Measurements from ENCODE around the gene SPDEF.

SPDEF gene

GRCh38 chr6:34525431-34526175 lies 30.5 kb downstream of the SPDEF start:
- no peak for DNase-seq

GRCh38 chr6:34524971-34525370 lies 31.2 kb downstream of the SPDEF start:
- DNase-seq, result no peak

GRCh38 chr6:34524499-34524898 lies 31.6 kb downstream of the SPDEF start:
- DNase-seq, result no peak

DNA sequence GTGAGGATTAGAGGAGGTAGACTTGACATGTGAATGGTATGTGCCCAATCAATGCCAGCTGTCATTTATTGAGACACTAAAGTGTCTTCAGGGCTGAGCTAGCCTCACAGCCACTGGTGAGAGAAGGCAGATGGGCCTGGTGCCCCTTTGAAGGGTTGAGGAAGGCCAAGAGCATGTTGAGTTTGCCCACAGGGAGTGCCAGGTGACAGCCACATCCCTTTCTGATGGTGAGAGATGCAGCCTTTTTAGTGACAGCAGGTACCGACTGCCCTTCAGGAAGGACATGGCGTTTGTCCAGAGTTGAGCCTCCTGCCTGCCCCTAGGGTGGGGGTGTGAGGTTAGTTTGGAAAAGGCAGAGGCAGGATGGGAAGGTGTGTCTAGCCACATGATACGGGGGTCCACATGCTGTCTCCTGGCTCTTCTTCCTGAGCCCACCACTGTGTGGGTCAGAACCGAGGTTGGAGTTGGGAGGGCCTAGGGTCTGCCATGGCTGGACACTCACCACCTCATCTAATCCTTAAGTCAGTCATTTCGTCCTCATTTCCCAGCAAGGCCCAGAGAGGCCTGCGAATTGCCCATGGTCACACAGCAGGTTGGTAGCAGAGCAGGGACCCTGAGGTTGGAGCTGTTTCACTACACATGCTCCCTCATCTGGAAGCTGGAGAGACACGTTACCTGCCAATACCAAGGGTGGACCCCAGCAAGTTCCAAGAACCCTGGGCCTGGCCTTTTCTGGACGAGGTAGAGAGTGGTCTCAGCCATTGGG lies 32.5 kb downstream of the SPDEF start:
- no peak for DNase-seq

- no peak for DNase-seq
Observed at GRCh38 chr6:34522761-34523160, 33.4 kb downstream of the SPDEF start.

- no peak for DNase-seq
Observed at GRCh38 chr6:34521463-34522285, 34.5 kb downstream of the SPDEF start.

DNA sequence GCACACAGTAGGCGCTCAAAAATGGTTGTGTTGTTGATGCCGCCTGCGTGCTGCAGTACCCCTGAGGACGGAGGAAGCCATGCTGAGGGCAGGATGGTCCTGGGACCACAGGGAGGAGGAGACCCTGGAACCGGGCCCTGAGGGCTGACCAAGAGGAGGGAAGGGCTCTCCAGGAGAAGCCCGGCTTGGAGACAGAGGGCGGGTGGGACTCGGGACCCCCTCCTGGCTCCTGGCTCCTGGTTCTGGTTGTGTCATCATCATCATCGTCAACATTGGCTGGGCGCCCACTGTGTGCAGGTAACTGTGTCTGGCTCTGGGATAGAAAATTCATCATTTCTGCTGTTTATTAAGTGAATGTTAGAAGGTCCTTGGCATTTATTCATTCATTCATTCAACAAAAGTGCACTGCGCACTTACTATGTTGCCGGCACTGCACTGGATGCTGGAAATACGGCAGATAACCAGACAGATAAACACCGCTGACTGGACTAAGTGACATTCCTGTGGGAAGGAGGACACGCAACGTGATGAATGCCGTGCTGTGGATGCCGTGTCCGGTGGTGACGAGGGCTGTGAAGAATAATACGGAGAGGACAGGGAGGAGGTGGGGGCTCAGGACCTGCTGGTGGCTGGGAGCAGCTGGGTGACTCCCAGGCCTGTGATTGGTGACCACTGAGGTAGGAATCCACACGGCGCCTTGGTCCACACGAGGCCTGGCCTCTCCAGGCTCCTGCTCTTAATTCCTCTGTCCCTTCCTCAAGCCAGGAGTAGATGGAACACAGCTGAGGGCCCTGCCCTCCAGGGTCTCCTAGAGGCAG lies 35.3 kb downstream of the SPDEF start:
- DNase-seq, result no peak

GRCh38 chr6:34519971-34520644 lies 36.0 kb downstream of the SPDEF start:
- no peak for DNase-seq

DNA sequence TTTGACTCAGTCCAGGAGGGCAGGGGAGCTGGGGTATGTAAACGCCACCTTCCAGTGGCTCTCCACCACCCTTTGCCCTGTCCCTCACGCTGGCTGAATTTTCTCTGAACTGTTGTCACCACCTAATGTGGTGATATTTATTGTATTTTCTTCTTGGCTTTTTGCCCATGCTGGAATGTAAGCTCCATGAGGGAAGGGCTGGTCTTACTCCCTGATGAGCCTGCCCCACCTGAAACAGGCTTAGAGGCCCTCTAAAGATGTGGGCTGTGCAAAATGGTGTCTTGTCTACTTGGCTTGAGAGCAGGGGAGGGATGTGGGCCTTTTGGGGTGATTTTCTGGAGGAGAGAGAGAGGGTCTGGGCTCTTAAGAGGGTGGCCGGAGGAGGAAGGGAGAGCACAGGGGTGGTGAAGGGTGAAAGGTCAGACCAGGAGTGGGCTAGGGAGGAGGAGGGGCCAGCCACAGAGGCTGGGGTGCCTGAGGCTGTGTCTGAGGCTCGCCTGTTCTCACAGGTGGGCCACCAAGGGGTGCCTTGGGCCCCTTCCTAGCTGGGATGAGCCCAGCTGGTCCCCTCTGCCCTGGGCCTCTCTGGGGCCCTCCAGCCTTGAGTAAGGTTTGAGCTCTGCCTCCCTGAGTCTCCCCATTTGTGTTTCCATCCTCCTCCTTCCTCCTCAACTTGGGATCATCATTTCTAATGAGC lies 37.3 kb downstream of the SPDEF start:
- DNase-seq, result no peak

DNA sequence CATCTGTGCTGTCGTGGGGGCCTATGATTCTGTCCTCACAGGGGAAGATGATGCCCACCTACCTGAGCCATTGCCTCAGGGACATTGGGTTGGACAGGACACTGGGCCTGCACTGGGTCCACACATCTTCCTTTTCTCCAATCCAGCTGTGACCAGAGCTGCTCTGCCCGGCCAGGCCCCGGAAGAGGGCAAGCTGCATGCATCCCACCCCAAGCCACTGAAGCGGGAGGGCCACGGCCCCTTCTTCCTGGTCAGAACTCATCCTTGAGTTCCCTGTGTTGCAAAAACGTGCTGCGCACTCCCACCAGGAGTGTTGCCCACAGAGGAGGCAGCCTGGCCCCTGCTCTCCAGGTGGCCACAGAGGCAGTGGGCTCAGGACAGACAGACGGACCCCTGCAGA lies 38.2 kb downstream of the SPDEF start:
- DNase-seq, result no peak

- no peak for DNase-seq
Observed at GRCh38 chr6:34517461-34517881, 38.7 kb downstream of the SPDEF start.

- DNase-seq, result no peak
Observed at GRCh38 chr6:34516391-34517324, 39.5 kb downstream of the SPDEF start.

GRCh38 chr6:34515473-34516387 lies 40.4 kb downstream of the SPDEF start:
- DNase-seq, result no peak

- peak; percentile 51 for DNase-seq
Observed at GRCh38 chr6:34514593-34515472, 41.3 kb downstream of the SPDEF start.

GRCh38 chr6:34514112-34514511 lies 42.0 kb downstream of the SPDEF start:
- no peak for DNase-seq

DNA sequence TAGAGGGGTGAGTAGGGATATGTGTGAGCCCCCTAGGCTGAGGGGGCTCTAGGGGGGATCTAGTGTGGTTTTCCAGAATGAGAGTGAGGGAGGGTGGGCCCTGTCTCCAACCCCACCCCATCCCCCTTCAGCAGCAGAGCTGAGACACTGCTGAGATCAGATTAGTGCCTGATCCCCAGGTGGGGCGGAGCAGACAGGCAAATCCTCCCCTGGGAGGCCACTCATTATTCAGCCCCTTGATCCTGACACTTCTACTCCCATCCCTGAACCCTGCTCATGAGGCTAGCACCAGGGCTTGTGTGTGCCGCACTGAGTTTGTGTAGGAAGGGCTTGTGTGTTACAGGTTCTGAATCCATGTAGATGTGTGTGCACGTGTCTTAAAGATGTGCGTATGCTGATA lies 42.5 kb downstream of the SPDEF start:
- no peak for DNase-seq

- DNase-seq, result no peak
Observed at GRCh38 chr6:34512738-34513115, 43.4 kb downstream of the SPDEF start.

Data from NCI-H1694 (cell line).